Activated CD4-positive, CD25-positive, alpha-beta regulatory T cell treated with anti-CD3 and anti-CD28 coated beads, Interleukin-2, amount 50 U/mL, for 16 hours (primary cell): Measurements from ENCODE around the gene HIVEP1.
"Not testable (repeated sequence)": the region's sequence is repeated elsewhere in the genome, so short reads cannot be mapped to it uniquely, and the experiment has no call there.

ENCODE experiments used
- DNase-seq: peaks from one replicate; pipeline ENCODE4 v3.0.0-alpha.2; 2020; ENCODE audit warnings: low read depth, low spot score

Gene HIVEP1

DNA sequence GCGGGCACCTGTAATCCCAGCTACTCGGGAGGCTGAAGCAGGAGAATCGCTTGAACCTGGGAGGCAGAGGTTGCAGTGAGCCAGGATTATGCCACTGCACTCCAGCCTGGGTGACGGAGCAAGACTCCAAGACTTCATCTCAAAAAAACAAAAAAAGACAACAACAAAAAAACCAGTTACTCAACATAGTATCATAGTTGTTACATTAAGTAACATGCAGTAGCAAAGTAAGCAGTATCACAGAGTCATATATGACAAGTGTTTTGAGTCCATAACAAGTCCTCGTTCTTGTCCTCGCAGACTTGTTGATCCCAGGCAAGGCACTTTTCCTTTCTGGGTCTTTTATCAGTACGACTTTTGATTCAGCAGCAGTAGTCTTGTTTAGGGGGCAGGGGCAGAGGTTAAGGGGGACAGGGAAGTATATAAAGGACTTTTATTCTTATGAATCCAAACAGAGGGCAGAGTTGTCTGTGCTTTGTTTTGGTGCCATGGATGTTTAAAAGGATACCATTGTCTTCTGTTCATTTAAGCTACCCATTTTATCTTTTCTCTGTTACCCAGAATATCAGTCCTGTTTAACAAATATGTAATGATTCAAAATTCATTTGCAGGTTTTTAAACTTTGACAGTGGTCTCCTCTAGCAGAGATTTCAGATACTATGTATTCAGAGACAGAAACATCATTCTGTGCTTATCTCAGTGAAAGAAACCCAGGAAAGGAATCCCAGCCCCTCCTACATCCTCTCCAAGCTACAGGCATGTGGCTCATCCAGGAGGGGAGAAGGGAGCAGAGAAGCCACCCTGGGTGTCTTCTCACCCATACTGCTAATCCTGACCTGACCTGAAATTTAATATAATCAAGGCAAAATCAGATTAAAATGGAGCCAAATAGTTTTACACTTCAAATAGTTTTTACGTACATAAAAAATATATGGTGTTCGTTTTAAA lies 140.2 kb downstream of the HIVEP1 start:
- DNase-seq: no peak

- DNase-seq: not testable (repeated sequence)
Observed at GRCh38 chr6:12155769-12156168, 143.7 kb downstream of the HIVEP1 start.

DNA sequence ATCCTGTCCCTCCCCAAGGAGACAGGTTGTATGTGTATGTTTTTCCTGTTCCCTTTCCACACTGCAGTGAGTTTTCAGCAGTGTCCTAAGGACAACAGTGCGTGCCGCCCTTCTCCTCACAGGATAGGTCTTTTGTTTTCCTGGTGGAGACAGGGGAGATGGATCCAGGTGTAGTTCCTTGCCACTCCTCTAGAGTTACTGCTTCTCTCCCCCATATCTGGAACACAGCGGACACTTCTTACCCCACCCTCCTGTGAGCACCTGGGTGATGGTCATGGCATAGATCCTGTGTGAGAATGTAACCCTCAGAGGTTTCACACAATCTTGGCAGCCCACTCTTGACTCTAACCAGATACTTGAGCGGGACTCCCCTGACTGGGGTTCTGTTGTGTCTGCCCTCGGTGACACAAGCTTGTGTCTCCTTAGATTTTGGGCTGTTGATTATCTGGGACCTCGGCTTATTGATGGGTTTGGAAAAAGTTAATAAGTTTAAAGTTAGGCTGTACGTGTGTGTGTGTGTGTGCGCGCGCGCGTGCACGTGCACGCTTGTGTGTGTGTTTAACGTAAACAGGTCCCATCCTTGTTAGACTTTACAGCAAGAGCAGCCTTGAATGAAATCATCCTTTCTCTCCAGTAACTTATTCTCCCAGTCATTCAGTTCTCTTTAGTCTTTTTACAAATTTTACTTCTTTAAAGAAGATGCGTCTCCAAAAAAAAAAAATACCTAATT lies 146.7 kb downstream of the HIVEP1 start:
- no peak for DNase-seq

- DNase-seq: no peak
Observed at GRCh38 chr6:12160326-12160725, 148.2 kb downstream of the HIVEP1 start.

GRCh38 chr6:12162213-12162612 lies 150.1 kb downstream of the HIVEP1 start:
- no peak for DNase-seq

GRCh38 chr6:12163149-12163548 lies 151.0 kb downstream of the HIVEP1 start:
- no peak for DNase-seq

- no peak for DNase-seq
Observed at GRCh38 chr6:12163744-12164507, 151.8 kb downstream of the HIVEP1 start.

GRCh38 chr6:12164508-12164770 lies 152.3 kb downstream of the HIVEP1 start:
- DNase-seq: no peak

GRCh38 chr6:12165297-12165696 lies 153.2 kb downstream of the HIVEP1 start:
- DNase-seq: no peak

DNA sequence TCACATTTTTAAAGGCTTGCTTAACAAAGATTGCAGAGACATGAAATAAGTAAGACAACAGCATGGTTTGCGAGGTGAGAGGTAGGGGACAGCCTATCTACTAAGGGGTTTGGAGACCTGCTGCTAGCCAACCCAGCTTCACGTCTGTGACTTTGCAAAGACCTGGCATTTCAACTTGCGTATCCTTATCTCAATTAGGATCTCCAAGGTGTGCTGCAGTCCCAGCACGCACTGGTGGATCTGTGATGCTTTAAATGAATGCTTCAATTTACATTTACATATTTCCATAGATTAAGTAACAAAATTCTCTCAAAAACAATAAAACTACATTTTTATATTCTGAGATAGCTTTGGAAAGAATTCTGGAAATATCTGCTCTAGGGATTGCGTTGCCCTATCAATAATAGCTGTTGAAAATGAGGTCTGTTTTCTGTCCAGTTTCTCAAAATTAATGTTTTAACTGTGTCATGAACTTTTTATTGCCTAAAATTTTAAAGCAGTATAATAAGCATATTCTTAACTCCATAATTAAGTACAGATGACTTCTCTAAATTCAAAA lies 153.7 kb downstream of the HIVEP1 start:
- no peak for DNase-seq

GRCh38 chr6:12169377-12169776 lies 157.3 kb downstream of the HIVEP1 start:
- DNase-seq: no peak

GRCh38 chr6:12170351-12171092 lies 158.4 kb downstream of the HIVEP1 start:
- DNase-seq: no peak

DNA sequence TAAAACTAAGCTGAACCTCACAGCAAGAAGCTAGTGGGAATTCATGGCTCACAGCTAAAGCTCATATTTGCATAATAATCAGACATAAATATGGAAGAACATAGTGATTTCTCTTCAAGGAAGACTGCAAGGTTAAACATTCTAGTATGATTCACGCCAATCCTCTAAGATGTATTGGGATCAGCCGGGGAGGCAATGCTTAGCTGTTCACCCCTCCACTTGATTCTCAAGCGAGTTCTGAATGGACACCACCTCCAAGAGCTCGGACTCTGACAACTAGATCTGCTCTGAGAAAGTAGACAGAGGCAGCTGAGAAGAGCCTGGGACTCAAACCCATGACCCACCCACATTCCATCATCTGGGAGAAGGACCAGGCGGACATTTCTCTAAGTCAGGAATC lies 159.6 kb downstream of the HIVEP1 start:
- no peak for DNase-seq

DNA sequence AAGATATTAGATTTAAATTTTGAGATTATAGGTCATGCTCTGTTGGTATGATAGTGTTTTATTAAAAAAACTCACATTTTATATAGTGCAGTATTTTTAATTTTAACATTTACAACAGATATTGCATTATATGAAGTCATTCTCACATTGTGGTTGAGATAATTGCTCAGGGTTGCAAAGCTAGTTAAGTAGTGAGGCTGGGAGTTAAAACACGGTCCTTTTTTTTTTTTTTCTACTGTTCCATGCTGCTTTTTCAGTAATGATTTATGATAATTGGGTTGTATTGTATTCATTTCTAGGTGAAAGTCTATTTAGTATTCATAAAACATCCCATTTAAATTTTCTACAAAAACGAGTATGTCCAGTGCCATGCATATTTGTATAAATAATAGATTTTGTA lies 160.5 kb downstream of the HIVEP1 start:
- no peak for DNase-seq

DNA sequence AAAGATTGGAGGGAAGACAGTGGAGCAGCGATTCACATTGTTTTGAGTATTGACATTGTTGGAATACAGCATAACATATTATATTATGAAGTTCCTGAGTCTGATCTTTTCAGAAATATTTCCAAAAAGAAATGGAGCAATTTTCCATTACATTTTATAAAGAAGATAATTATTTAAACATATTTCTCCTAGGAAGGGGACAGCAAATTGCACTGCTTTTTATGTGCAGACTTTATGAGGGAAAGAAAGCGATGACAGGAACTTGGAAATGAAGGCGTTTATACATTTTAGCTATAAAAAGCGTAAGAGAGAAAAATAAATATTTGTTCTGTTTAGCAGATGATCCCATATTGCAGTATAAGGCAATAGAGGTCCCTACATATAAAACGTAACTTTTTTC lies 161.1 kb downstream of the HIVEP1 start:
- DNase-seq: no peak

DNA sequence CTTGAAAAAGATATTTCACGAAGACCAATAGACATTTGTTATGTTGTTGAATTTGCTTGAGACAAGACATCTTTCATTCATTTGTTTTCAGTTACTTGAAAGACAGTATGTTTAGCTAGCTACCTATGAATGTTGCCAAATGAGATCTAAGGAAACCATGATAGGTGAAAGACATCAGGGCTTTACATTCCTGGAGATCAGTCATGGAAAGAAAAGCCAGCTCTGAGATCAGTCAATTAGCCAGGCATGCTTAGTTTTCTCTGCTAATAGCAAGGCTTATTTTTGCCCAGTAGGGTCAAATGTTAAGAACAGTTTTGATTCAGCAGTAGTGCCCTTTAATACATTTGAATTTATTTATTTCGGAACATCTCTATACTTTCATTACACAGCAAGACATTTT lies 161.5 kb downstream of the HIVEP1 start:
- no peak for DNase-seq

- DNase-seq: no peak
Observed at GRCh38 chr6:12174878-12175277, 162.8 kb downstream of the HIVEP1 start.

DNA sequence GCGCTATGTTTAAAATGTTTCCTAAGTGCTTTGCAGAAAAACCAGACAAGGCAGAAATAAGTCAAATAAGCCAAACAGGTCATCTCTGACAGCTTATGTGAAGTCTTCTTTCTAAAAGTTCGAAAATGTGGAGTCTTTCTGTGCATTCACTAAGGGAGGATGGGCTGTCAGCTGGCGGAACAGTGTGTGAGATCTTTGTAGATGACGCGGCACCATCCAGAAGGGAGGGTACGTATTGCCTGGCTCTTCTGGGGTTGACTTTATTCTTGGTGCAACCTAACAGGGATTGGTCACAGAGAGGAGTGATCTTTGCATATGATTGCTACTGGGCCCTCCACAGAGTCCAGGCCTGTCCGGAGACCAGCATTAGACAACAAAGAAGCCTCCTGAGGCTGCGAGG lies 163.5 kb downstream of the HIVEP1 start:
- no peak for DNase-seq

DNA sequence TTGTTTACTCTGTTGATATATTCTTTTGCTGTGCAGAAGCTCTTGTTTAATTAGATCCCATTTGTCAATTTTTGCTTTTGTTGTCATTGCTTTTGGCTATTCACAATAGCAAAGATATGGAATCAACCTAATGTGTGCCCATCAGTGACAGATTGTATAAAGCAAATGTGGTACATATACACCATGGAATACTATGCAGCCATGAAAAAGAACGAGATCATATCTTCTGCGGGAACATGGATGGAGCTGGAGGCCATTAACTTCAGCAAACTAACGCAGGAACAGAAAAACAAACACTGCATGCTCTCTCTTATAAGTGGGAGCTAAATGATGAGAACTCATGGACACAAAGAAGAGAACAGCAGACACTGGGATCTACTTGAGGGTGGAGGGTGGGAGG lies 164.7 kb downstream of the HIVEP1 start:
- not testable (repeated sequence) for DNase-seq

DNA sequence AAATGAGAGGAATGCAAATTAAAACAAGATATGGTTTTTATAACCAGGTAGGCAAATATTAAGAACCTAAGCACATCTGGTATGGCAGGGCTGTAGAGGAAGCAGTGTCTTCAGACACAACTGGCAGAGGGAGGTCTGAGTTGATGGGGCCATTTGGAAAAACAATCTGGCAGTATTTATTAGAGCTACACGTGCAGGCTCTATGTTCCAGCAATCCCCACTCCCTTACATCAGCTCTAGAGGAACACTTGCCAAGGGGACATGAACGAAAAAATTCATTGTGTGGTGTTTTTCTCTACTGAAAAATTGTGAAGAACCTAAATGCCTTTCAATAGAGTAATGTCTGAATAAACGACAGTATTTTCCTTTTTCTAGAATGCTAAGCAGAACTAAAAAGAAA lies 166.4 kb downstream of the HIVEP1 start:
- no peak for DNase-seq

DNA sequence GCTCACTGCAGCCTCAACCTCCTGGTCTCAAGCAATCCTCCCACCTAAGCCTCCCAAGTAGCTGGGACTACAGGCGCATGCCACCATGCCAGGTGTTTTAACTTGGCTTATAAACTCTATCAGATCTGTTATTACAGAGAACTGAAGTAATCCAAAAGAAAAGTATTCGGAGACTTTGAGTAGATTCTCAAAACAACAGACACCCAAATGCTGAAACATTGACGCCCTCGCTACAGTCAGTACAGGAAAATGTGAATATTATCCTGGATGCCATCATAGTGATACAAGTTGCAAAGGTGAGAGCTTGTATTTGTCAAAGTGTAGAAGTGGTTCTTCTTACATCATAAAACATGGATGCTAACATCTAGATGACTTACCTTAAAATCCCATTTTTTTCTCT lies 169.4 kb downstream of the HIVEP1 start:
- DNase-seq: no peak
